CD4-positive, alpha-beta T cell treated with Interferon alpha-2 for 1 hour (primary cell): Measurements from ENCODE around the gene ASPRV1.

Source experiments
- DNase-seq, 2 donors: peaks; one replicate each; pipeline ENCODE4 v3.0.0-alpha.2; 2020 to 2022

The ASPRV1 gene

GRCh38 chr2:69937968-69938367, 23.5 kb downstream of the ASPRV1 start:
- no peak for DNase-seq

- DNase-seq: no peak
Observed at GRCh38 chr2:69936906-69937305, 24.5 kb downstream of the ASPRV1 start.

- no peak for DNase-seq
Observed at GRCh38 chr2:69935011-69935410, 26.4 kb downstream of the ASPRV1 start.

- no peak for DNase-seq
Observed at GRCh38 chr2:69934614-69934908, 26.9 kb downstream of the ASPRV1 start.

- peak in 1 of 2 donors; percentile 35 for DNase-seq
Observed at GRCh38 chr2:69933839-69934613, 27.4 kb downstream of the ASPRV1 start.

GRCh38 chr2:69933254-69933828, 28.1 kb downstream of the ASPRV1 start:
- no peak for DNase-seq

- no peak for DNase-seq
Observed at GRCh38 chr2:69932596-69932922, 28.9 kb downstream of the ASPRV1 start.

GRCh38 chr2:69931832-69932595, 29.4 kb downstream of the ASPRV1 start:
- DNase-seq: no peak

- peak in 1 of 2 donors; percentile 30 for DNase-seq
Observed at GRCh38 chr2:69926849-69927515, 34.4 kb downstream of the ASPRV1 start.

- no peak for DNase-seq
Observed at GRCh38 chr2:69923116-69923515, 38.3 kb downstream of the ASPRV1 start.

GRCh38 chr2:69918401-69918800, 43.0 kb downstream of the ASPRV1 start:
- no peak for DNase-seq

- peak in 1 of 2 donors; percentile 31 for DNase-seq
Observed at GRCh38 chr2:69917852-69918251, 43.6 kb downstream of the ASPRV1 start.

- DNase-seq: no peak
Observed at GRCh38 chr2:69916106-69916505, 45.3 kb downstream of the ASPRV1 start.

- peak in 1 of 2 donors; percentile 23 for DNase-seq
Observed at GRCh38 chr2:69914950-69915945, 46.2 kb downstream of the ASPRV1 start, which contains the start of gene MXD1. Gene MXD1, plus strand, starts transcription at chr2:69915109. Its CDS starts 222 bp downstream, at chr2:69915331.

- DNase-seq: peak; percentile 100
Observed at GRCh38 chr2:69914164-69914949, 47.1 kb downstream of the ASPRV1 start.

GRCh38 chr2:69911985-69912563, 49.4 kb downstream of the ASPRV1 start:
- peak in 1 of 2 donors; percentile 79 for DNase-seq
